Measurements from ENCODE around the gene PRR7. TPM values are rescaled to one million over a fixed set of nuclear protein-coding genes. Genes with fewer than 3 reads are reported as not detected.
A peak's percentile ranks its signal among the peaks of the same experiment; 100 is the strongest.

The PRR7 gene
- total RNA-seq, 1 donor from 2014 or later, result 5.5 TPM

- no peak for DNase-seq (ENCODE audit: low spot score)
- peak overlapping the region; percentile 91 for H3K27ac Mint-ChIP-seq (ENCODE audit: unreplicated experiment)
These were observed 50.2 kb downstream of the PRR7 start for GRCh38 chr5:177496727-177497291.

GRCh38 chr5:177497292-177498012 lies 50.8 kb downstream of the PRR7 start, which contains the start of gene PDLIM7:
Gene PDLIM7, minus strand, starts transcription at chr5:177497604. Its CDS starts 1,092 bp downstream, at chr5:177496512.
- no peak for TF ChIP-seq CTCF (IDR thresholded peaks at IDR 0.05)
- Mint-ChIP-seq H3K9me3 (ENCODE audit: low read depth) (no peaks in the 10 kb centered on the region), H3K4me1 (ENCODE audit: low read depth) (peaks cover 64% of the 10 kb centered on the region), H3K4me3 (ENCODE audit: unreplicated experiment) (peak within 1 kb of the TSS; percentile 89), H3K36me3 (ENCODE audit: low read depth) (peaks cover 9% of the 10 kb centered on the region), H3K27me3 (ENCODE audit: low read depth) (no peaks in the 10 kb centered on the region), H3K27ac (ENCODE audit: unreplicated experiment) (peak within 1 kb of the TSS; percentile 95)
- DNase-seq (ENCODE audit: low spot score), result no peak

More at GRCh38 chr5:177496727-177497291, 50.2 kb downstream of the PRR7 start:
- no peak for TF ChIP-seq CTCF (IDR thresholded peaks at IDR 0.05)
- H3K36me3 Mint-ChIP-seq (ENCODE audit: low read depth), result peaks cover 10% of the 10 kb centered on the region
- H3K9me3 Mint-ChIP-seq (ENCODE audit: low read depth), result no peaks in the 10 kb centered on the region
- H3K4me1 Mint-ChIP-seq (ENCODE audit: low read depth), result peaks cover 70% of the 10 kb centered on the region
- no peaks in the 10 kb centered on the region for H3K27me3 Mint-ChIP-seq (ENCODE audit: low read depth)
- H3K4me3 Mint-ChIP-seq (ENCODE audit: unreplicated experiment), result peak overlapping the region; percentile 89

DNA sequence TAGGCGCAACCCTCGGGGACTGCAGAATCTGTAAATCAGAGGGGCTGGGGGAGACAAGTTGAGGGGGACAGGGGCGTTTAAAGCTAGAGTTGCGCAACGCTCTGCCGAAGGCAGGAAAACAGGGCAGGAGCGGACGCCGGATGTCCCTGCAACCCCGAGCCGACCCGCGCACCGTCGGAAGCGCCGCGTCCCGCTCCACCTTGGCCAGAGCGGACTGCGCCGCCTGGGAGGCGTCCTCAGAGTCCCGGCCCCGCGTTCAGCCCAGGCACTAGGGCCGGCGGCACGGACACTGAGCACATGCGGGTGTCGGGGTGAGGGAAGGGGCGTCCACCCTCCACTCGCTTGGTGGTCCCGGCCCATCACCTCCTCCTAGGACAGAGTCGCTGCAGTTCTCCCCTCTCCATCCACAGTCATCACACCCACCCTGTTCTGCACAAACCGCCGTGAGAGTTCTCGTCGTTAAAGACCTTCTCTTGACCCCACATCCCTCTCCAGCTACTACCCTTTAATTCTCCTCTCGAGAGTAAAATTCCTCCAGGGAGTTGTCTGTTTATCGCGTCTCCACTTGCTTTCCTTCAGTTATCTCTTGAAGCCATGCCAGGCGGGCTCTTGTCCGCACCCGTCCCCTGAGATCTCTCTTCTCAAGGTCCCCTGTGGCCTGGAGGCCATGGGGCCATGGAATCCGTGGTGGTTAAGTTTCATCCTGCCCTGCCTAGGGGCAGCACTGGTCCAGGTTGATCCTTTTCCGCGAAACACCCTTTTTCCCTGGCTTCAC lies 51.6 kb downstream of the PRR7 start:
- Mint-ChIP-seq H3K27me3 (ENCODE audit: low read depth) (no peaks in the 10 kb centered on the region), H3K4me1 (ENCODE audit: low read depth) (peaks cover 56% of the 10 kb centered on the region), H3K4me3 (ENCODE audit: unreplicated experiment) (peak overlapping the region; percentile 89), H3K27ac (ENCODE audit: unreplicated experiment) (peak overlapping the region; percentile 95), H3K9me3 (ENCODE audit: low read depth) (no peaks in the 10 kb centered on the region), H3K36me3 (ENCODE audit: low read depth) (peaks cover 2% of the 10 kb centered on the region)
- no peak for TF ChIP-seq CTCF (IDR thresholded peaks at IDR 0.05)
- no peak for DNase-seq (ENCODE audit: low spot score)

GRCh38 chr5:177499842-177500241 lies 53.2 kb downstream of the PRR7 start:
- Mint-ChIP-seq H3K4me3 (ENCODE audit: unreplicated experiment) (no peak overlapping the region), H3K27ac (ENCODE audit: unreplicated experiment) (peak overlapping the region; percentile 86), H3K36me3 (ENCODE audit: low read depth) (no peaks in the 10 kb centered on the region), H3K4me1 (ENCODE audit: low read depth) (peaks cover 40% of the 10 kb centered on the region), H3K27me3 (ENCODE audit: low read depth) (no peaks in the 10 kb centered on the region), H3K9me3 (ENCODE audit: low read depth) (no peaks in the 10 kb centered on the region)
- no peak for TF ChIP-seq CTCF (IDR thresholded peaks at IDR 0.05)
- no peak for DNase-seq (ENCODE audit: low spot score)

Data from chondrocyte (in vitro differentiated cells).